ENCODE data around the gene RELT. TPM values are rescaled to one million over a fixed set of nuclear protein-coding genes. Genes with fewer than 3 reads are reported as not detected.

The RELT gene
- total RNA-seq, 4 donors from 2014 or later = 2.4 to 6.0 (median 2.5) TPM

- H3K27ac ChIP-seq = no peak overlapping the region
- H3K36me3 ChIP-seq = peaks cover 0 to 54% (median 0%) of the 10 kb centered on the region in 3 donors
- no peaks in the 10 kb centered on the region for H3K9me3 ChIP-seq
- no peak overlapping the region for H3K4me3 ChIP-seq
- peaks cover 0 to 40% (median 2%) of the 10 kb centered on the region in 4 donors for H3K4me1 ChIP-seq
- DNase-seq (ENCODE audit: low spot score in 2 of 2) = no peak
- 51 to 58% methylated on average over 6 of the region's 6 CpGs for WGBS, 2 donors
- H3K27me3 ChIP-seq = no peaks in the 10 kb centered on the region
- TF ChIP-seq POLR2A (IDR thresholded peaks at IDR 0.05) (no peak), EP300 (IDR thresholded peaks at IDR 0.05) (no peak), CTCF (IDR thresholded peaks at IDR 0.05) (no peak)
These were observed 26.6 kb upstream of the RELT start for GRCh38 chr11:73349633-73350032.

- TF ChIP-seq CTCF (IDR thresholded peaks at IDR 0.05) = peak; percentile 87 to 98 (median 96)
- no peak for TF ChIP-seq EP300 (IDR thresholded peaks at IDR 0.05)
- H3K27me3 ChIP-seq = no peaks in the 10 kb centered on the region
- WGBS, 2 donors = 22% methylated on average over 16 of the region's 16 CpGs
- no peak overlapping the region for H3K4me3 ChIP-seq
- H3K4me1 ChIP-seq = peaks cover 0 to 26% (median 0%) of the 10 kb centered on the region in 4 donors
- DNase-seq (ENCODE audit: low spot score in 2 of 2) = peak; percentile 37 to 49
- peak overlapping the region in 2 of 4 donors; percentile 54 to 62 for H3K27ac ChIP-seq
- no peaks in the 10 kb centered on the region for H3K9me3 ChIP-seq
- peaks cover 0 to 68% (median 0%) of the 10 kb centered on the region in 3 donors for H3K36me3 ChIP-seq
These were observed 25.1 kb upstream of the RELT start for GRCh38 chr11:73350908-73351636.

GRCh38 chr11:73353422-73353821 lies 22.8 kb upstream of the RELT start:
- peaks cover 0 to 72% (median 0%) of the 10 kb centered on the region in 3 donors for H3K36me3 ChIP-seq

GRCh38 chr11:73355109-73355508 lies 21.1 kb upstream of the RELT start:
- no peak overlapping the region for H3K27ac ChIP-seq
- H3K9me3 ChIP-seq = no peaks in the 10 kb centered on the region
- 90 to 92% methylated on average over 4 of the region's 4 CpGs for WGBS, 2 donors
- TF ChIP-seq EP300 (IDR thresholded peaks at IDR 0.05) = no peak
- TF ChIP-seq CTCF (IDR thresholded peaks at IDR 0.05) = no peak
- no peak for TF ChIP-seq POLR2A (IDR thresholded peaks at IDR 0.05)
- DNase-seq (ENCODE audit: low spot score in 2 of 2) = no peak
- peaks cover 0 to 21% (median 0%) of the 10 kb centered on the region in 4 donors for H3K4me1 ChIP-seq
- H3K27me3 ChIP-seq = no peaks in the 10 kb centered on the region
- H3K36me3 ChIP-seq = peaks cover 0 to 74% (median 0%) of the 10 kb centered on the region in 3 donors
- no peak overlapping the region for H3K4me3 ChIP-seq

More at GRCh38 chr11:73353422-73353821, 22.8 kb upstream of the RELT start:
- Histone ChIP-seq H3K27ac (no peak overlapping the region), H3K4me1 (peaks cover 0 to 20% (median 0%) of the 10 kb centered on the region in 4 donors), H3K4me3 (no peak overlapping the region), H3K9me3 (no peaks in the 10 kb centered on the region), H3K27me3 (no peaks in the 10 kb centered on the region)
- 90 to 95% methylated on average over 4 of the region's 4 CpGs for WGBS, 2 donors
- DNase-seq (ENCODE audit: low spot score in 2 of 2) = no peak
- TF ChIP-seq CTCF (IDR thresholded peaks at IDR 0.05) (no peak), EP300 (IDR thresholded peaks at IDR 0.05) (no peak), POLR2A (IDR thresholded peaks at IDR 0.05) (no peak)

Data from tibial nerve (tissue), 4 donors.